Fibroblast of skin of left quadriceps (primary cell): Measurements from ENCODE around the gene CHRM2.

Experiments used
- DNase-seq, 2 experiments: peaks; one replicate each; pipeline ENCODE4 v3.0.0-alpha.2; 2013; ENCODE audit warnings: low read depth in 2 of 2

The CHRM2 gene

DNA sequence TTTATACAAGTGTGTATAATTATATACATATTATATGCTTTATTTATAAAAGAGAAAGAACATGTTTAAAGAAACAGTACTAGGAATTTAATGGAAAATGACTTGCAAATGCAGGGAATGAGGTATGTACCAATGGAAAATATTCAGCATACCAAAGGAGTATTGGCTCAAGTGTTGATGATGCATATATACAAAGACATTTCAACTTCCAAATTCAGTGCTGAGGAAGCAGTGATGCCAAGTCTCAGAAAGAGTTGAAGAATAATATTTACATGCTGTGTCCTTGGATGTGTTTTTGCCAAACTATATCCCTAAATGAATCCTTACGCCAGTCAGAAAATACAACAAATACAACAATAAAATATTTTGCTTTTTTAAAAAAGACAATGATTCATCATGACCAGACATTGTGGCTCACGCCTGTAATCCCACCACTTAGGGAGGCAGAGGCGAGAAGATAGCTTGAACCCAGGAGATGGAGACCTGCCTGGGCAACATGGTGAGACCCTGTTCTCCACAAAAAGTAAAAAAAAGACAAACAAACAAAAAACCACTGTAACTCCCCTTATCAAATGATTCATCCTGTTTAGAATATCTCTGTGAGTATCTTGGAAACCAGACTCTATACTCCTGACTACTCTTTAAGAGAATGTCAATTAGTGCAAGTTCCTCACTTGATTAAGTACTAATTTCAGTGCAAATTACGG is 157.2 kb downstream of the CHRM2 start:
- DNase-seq, result no peak

DNA sequence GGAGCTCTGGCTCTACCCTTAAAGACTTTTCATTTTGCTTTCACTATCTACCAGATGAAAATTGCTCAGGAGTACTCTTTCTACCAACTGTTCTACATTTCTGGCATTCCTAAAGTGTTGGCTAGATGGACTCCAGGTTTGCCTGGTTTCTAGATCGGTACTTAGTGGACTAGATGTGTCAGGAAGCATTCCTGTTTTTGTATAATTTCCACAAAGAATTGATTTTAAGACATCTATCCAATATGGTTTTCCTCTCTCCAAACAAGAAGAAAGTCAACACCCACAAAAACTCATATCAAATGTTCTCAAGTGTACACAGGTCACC is 157.7 kb downstream of the CHRM2 start:
- DNase-seq, result no peak

DNA sequence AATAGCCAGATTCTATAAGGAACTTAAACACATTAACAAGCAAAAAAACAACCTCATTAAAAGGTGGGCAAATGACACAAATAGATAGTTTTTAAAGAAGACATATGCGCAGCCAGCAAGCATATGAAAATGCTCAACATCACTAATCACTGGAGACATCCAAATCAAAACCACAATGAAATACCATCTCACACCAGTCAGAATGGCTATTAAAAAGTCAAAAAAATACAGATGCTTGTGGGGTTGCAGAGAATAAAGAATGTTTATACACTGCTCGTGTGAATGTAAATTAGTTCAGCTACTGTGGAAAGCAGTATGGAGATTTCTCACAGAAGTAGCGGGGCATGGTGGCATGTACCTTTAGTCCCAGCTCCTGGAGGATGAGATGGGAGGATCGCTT is 164.0 kb downstream of the CHRM2 start:
- no peak for DNase-seq

DNA sequence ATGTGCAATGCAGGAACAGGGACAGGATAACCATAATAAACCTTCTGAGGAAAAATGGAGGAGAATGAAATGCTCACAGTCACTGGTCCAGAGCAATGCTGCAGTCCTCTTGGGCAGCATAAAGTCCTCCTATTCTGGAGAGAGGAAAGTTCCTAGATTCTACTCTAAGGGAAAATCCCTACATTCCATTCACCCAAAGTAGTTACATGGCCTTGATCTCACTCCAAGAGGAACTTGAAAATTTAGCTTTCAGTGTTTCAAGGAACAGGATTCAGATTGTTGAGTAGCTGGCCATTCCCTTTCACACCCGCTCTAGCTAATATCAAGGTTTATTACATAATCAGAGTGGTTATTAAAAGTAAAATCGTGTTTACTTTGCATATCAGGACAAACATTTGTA is 168.3 kb downstream of the CHRM2 start:
- no peak for DNase-seq

DNA sequence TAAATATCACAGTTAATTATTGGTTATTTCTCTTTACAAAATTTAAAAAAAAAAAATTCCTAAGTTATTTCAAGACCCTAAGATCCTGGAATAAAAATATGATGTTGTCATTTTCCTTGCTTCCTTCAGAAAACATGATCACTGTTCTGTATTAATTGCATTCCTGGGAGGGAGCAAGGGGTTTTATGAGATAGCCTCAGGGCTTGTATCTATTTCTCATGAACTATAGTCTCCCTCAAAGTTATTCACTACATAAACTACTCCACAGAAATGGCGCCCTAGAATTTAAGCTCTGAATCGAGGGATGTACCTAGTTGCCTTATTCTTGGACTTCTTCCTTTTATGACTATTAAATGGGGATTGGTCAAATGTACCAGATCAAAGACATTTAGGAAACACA is 170.3 kb downstream of the CHRM2 start:
- no peak for DNase-seq

DNA sequence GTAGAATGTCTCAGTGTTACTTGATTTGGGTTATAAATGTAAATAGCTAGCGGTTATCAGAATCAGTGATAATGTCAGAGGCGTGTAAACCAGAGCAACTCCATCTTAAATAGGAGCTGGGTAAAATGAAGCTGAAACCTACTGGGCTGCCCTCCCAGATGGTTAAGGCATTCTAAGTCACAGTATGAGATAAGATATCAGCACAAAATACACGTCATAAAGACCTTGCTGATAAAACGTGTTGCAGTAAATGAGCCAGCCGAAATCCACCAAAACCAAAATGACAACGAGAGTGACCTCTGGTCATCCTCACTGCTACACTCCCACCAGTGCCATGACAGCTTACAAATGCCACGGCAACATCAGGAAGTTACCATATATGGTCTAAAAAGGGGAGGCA is 172.3 kb downstream of the CHRM2 start:
- no peak for DNase-seq

DNA sequence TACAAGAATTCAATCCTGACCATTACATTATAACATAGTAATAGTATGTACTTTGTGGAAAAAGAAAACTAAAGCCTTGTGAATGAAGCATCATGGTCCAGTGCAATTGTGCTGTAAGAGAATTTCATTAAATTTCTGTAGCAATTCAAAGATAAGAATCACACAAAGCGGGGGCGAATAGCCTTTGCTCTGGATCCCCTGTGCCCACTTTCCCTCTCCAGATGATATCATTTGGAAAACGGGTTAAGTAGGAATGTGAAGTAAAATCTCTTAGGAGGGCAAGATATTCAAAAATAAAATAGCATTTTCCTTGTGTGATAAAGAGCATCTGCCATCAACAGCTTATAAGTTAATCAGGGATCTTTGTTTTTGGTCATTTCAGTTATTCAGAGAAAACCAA is 177.1 kb downstream of the CHRM2 start:
- no peak for DNase-seq

DNA sequence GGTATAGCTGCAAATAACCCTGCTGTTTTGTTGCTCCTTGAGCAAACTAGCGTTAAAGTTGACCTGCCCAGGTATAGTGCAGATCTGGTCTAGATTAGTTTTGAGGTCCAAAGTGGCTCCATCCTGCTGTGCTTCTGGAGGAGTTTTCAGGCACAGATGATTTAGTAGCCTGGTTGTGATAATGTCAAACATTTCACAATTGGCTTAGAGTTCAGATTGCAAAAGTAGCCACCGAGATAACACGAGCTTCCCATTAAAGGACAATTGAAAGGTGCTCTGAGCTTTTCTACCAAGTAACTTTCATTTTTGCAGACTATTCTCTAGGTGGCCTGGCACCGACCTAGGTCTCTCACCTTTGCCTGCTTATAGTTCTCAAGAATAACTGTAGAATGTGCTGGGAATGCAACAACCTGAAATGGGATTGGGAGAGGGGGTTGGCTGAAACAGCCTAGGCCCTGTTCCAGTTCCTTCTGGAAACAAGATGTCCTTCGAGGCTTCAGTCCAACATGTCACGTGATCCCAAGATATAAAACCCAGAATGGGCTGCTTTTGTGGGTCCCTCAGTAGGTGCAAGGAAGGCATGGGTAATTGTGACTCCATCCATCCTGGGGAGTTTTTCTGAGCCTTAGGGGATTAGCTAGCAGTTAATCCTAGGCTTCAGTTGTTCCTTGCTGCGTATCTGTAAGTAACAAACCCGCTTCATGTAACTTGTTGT is 201.0 kb downstream of the CHRM2 start:
- no peak for DNase-seq
